Type B pancreatic cell (in vitro differentiated cells): ENCODE results near the gene SIRPB1. TPM values are rescaled to one million over a fixed set of nuclear protein-coding genes. Genes with fewer than 3 reads are reported as not detected.

ENCODE experiments used
- DNase-seq: peaks from one replicate; pipeline ENCODE4 v3.0.0; 2021; ENCODE audit warnings: mixed read lengths; ENCODE audit not compliant: unreplicated experiment; ENCODE audit errors: extremely low spot score
- H3K27ac Mint-ChIP-seq: 2 replicates; pipeline ENCODE4 v1.8.0; 2021; ENCODE audit warnings: mild to moderate bottlenecking, mixed read lengths
- H3K27me3 Mint-ChIP-seq: 2 replicates; pipeline ENCODE4 v1.8.0; 2021; ENCODE audit warnings: mixed read lengths
- H3K36me3 Mint-ChIP-seq: 2 replicates; pipeline ENCODE4 v1.8.0; 2021; ENCODE audit warnings: mixed read lengths
- H3K4me1 Mint-ChIP-seq: one replicate; pipeline ENCODE4 v1.8.0; 2021; ENCODE audit warnings: mixed read lengths; ENCODE audit not compliant: unreplicated experiment
- H3K4me3 Mint-ChIP-seq: 2 replicates; pipeline ENCODE4 v1.8.0; 2021; ENCODE audit warnings: mild to moderate bottlenecking, mixed read lengths
- H3K9me3 Mint-ChIP-seq: 2 replicates; pipeline ENCODE4 v1.8.0; 2021; ENCODE audit warnings: mixed read lengths
- CTCF ChIP-seq: fragments of 200-600 bp; sonication (generic); conservative IDR thresholded peaks from 2 replicates; pipeline ENCODE4 v1.5.0; 2021; ENCODE audit warnings: antibody characterized with exemption, mild to moderate bottlenecking
- long read RNA-seq: library from polyadenylated mRNA; unstranded; transcript quantifications from one replicate; pipeline ENCODE4 v2.0.0, GENCODE V29; 2020
- total RNA-seq: library from RNA; stranded (reverse); gene quantifications from 2 replicates; pipeline ENCODE4 v1.2.1, GENCODE V29; 2021; ENCODE audit warnings: low replicate concordance

Gene SIRPB1
- 0.95 and 1.0 TPM in 2 replicates for total RNA-seq
- long read RNA-seq: 0 reads

DNA sequence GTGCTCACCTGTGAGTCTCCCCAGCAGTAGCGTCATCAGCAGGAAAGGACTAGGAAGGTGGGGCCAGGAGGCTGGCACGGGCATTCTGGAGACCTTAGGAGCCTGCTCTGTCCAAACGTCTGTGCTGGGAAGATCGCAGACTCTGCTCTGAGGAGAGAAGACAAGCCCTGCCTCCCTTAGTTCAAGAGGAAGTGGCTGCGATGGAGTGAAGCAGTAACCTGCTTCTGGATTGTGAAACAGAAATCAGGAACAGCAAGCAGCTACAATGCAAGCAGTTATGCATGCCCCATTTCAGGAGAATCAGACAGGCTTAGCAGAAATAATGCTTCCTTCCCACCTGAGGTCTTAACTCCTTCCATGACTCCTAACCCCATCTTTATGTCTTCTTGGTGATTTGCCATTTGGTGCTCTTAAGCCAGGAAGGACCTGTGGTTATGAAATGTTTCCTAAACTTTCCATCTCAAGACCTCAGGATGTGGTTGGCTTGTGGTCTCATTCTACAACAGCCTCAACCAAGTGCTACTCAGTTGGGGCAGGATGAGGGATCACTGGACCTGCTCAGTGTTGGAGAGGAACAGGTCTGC, at the start of gene SIRPB1:
SIRPB1 (minus strand) TSS at position 149 of the 584 bp plus-strand sequence; CDS start at position 84, 65 bp downstream.
- no peak for TF ChIP-seq CTCF
- H3K27me3 Mint-ChIP-seq: peaks cover 5% of the 10 kb centered on the region
- H3K4me1 Mint-ChIP-seq: no peaks in the 10 kb centered on the region
- H3K4me3 Mint-ChIP-seq: no peak within 1 kb of the TSS
- H3K27ac Mint-ChIP-seq: no peak within 1 kb of the TSS
- H3K36me3 Mint-ChIP-seq: no peaks in the 10 kb centered on the region
- no peak for DNase-seq
- peaks cover 5% of the 10 kb centered on the region for H3K9me3 Mint-ChIP-seq

DNA sequence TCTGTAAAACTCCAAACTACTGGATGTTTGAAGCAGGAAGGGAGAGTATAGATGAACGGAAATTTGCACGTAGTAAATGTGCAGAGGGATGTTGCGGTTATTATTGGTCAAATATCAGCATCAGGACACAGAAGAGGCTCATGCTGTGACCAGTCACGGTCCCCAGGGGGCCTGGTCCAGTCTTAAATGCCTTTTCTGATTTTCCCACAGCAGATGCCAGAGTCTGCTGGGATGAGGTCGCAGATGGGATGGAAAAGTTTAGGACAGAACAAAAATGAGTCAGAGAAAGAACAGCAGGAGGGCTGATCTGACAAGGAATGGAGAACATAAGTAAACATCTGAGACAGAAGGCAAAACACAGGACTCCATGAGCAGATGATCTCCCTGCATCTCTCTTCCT, 49.5 kb upstream of the SIRPB1 start:
- H3K27ac Mint-ChIP-seq: no peak overlapping the region
- no peak for TF ChIP-seq CTCF
- DNase-seq: no peak

DNA sequence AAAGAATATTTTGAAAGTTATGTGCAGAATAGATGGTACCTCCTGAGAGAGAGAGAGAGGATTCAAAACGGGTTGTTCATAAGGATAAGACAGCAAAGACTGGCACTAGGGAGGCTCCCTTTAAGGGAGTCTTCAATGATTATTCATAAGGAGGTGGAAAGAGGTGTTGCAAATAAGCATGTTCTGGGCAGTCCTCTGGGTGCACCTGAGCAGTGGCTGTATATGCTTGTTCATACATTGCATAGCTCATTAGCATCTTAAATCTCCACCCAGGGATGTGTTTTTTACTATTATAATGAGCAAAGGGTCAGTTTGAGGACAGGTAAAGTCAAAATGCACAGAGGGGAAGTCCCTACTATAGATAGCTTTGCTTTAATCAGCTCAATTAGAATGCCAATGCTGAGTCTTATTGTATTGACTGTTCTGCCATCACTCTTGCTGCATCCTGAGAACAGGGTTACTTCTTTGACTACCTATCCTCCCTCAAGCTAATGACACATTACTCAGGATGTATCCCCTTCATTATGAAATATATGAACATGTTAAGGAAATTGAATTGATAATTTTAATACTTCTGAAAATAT, 47.8 kb upstream of the SIRPB1 start:
- Mint-ChIP-seq H3K27me3 (peaks cover 6% of the 10 kb centered on the region), H3K9me3 (no peaks in the 10 kb centered on the region), H3K36me3 (no peaks in the 10 kb centered on the region), H3K4me1 (peaks cover 3% of the 10 kb centered on the region), H3K27ac (no peak overlapping the region), H3K4me3 (no peak overlapping the region)
- no peak for TF ChIP-seq CTCF
- DNase-seq: no peak

More for the DNA sequence above, 49.5 kb upstream of the SIRPB1 start:
- no peaks in the 10 kb centered on the region for H3K36me3 Mint-ChIP-seq
- H3K27me3 Mint-ChIP-seq: peaks cover 6% of the 10 kb centered on the region
- peaks cover 3% of the 10 kb centered on the region for H3K4me1 Mint-ChIP-seq
- H3K4me3 Mint-ChIP-seq: no peak overlapping the region
- no peaks in the 10 kb centered on the region for H3K9me3 Mint-ChIP-seq

DNA sequence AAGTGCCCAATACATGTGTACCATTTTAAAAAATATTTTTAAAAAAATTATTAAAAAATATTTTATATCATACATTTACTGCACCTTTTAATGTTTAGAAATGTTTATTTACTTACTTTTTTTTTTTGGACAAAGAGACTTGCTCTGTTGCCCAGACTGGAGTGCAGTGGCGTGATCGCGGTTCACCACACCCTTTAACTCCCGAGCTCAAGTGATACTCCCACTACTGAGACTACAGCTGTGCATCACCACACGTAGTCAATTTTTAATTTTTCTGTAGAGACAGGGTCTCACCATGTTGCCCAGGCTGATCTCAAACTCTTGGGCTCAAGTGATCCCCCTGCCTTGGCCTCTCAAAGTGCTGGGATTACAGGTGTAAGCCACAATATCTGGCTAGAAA, 47.0 kb upstream of the SIRPB1 start:
- Mint-ChIP-seq H3K9me3 (no peaks in the 10 kb centered on the region), H3K36me3 (no peaks in the 10 kb centered on the region), H3K4me3 (no peak overlapping the region), H3K27me3 (peaks cover 6% of the 10 kb centered on the region), H3K27ac (no peak overlapping the region), H3K4me1 (peaks cover 3% of the 10 kb centered on the region)
- no peak for DNase-seq
- TF ChIP-seq CTCF: no peak

DNA sequence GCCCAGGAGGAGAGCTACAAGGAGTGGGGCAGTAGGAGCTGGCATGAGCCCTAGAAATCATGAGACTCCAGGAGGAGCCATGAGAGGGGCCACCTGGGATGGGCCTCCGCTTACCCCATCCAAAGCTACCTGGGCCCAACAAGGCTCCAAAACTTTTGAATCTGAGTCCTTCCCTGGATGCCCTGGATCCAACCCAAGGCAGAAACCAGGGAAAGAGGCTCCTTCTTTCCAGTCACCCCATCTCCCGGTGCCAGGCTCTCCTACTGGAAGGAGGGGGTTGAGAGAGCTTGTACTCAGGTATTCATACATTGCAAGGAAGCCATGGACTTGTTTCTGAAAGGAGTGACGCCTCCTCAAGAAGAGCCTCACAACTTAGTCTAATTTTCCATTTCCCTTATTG, 45.5 kb upstream of the SIRPB1 start:
- no peak for TF ChIP-seq CTCF
- Mint-ChIP-seq H3K36me3 (no peaks in the 10 kb centered on the region), H3K27me3 (peaks cover 9% of the 10 kb centered on the region), H3K27ac (no peak overlapping the region), H3K9me3 (no peaks in the 10 kb centered on the region), H3K4me3 (no peak overlapping the region), H3K4me1 (peaks cover 3% of the 10 kb centered on the region)
- DNase-seq: no peak
